ENCODE data around the gene DOCK10.

- TF ChIP-seq EP300 (IDR thresholded peaks at IDR 0.05) (no peak), CTCF (IDR thresholded peaks at IDR 0.05) (no peak)
These were observed 10.4 kb upstream of the DOCK10 start for GRCh38 chr2:225052703-225053102.

Data from sigmoid colon (tissue), 4 donors.